K562 (cell line): ENCODE data around the gene PHTF1. TPM values are rescaled to one million over a fixed set of nuclear protein-coding genes. Genes with fewer than 3 reads are reported as not detected.
A peak's percentile ranks its signal among the peaks of the same experiment; 100 is the strongest.

Experiments
- CHCHD3 ChIP-seq: fragments of 250-450 bp; sonication (Bioruptor Pico); IDR thresholded peaks from 2 replicates; pipeline ENCODE4 v2.1.2; 2022; ENCODE audit warnings: mild to moderate bottlenecking
- CHD1 ChIP-seq: fragments of 200-600 bp; sonication (generic); IDR thresholded peaks from one replicate; pipeline ENCODE4 v1.6.1; 2012; ENCODE audit warnings: mild to moderate bottlenecking, moderate library complexity, low read length, inconsistent platforms
- DIDO1 ChIP-seq: fragments of 450-650 bp; IDR thresholded peaks from 2 replicates; pipeline ENCODE4 v1.6.1; 2016; ENCODE audit warnings: low read depth, missing biosample characterization, missing genetic modification characterization
- ELF1 ChIP-seq: fragments of 200-800 bp; sonication (Bioruptor generic); IDR thresholded peaks from 2 replicates; pipeline ENCODE4 v1.6.1; 2016; ENCODE audit warnings: missing genetic modification characterization, missing compliant biosample characterization
- FOXA3 ChIP-seq, 2 experiments: fragments of 450-650 bp in 1 of 2; sonication (generic) in 1 of 2; formaldehyde crosslinking; IDR thresholded peaks in 1 of 2; conservative IDR thresholded peaks in 1 of 2; 2 replicates each; pipeline versions ENCODE4 v1.4.0 to v1.8.0; 2020 to 2022; ENCODE audit warnings: mild to moderate bottlenecking in 2 of 2, missing genetic modification reagents in 1 of 2
- FOXJ3 ChIP-seq: sonication (generic); formaldehyde crosslinking; IDR thresholded peaks from 2 replicates; pipeline ENCODE4 v1.4.0; 2020; ENCODE audit warnings: mild to moderate bottlenecking, missing genetic modification reagents
- GABPA ChIP-seq: fragments of 200-800 bp; sonication (Bioruptor generic); conservative IDR thresholded peaks from 2 replicates; pipeline ENCODE4 v1.6.1; 2016; ENCODE audit warnings: low read depth, missing genetic modification characterization, missing compliant biosample characterization
- JUN ChIP-seq, 2 experiments: sonication (generic) in 1 of 2; formaldehyde crosslinking in 1 of 2; IDR thresholded peaks; 2 replicates each; pipeline versions ENCODE4 v1.6.1 to v1.8.0; 2012 to 2022; ENCODE audit warnings: borderline replicate concordance in 2 of 2, mild to moderate bottlenecking in 2 of 2, improper control_type of control experiment in 1 of 2, low read depth in 1 of 2, low read length in 1 of 2, missing genetic modification reagents in 1 of 2
- MCM2 ChIP-seq: fragments of 450-650 bp; IDR thresholded peaks from 2 replicates; pipeline ENCODE4 v1.6.1; 2017; ENCODE audit warnings: low read depth, mild to moderate bottlenecking
- NCOA6 ChIP-seq: fragments of 450-650 bp; IDR thresholded peaks from 2 replicates; pipeline ENCODE4 v1.6.1; 2017; ENCODE audit warnings: mild to moderate bottlenecking
- OTX1 ChIP-seq: fragments of 450-650 bp; formaldehyde crosslinking; IDR thresholded peaks from 2 replicates; pipeline ENCODE4 v1.4.0; 2022; ENCODE audit warnings: mild to moderate bottlenecking
- POLR3G ChIP-seq: IDR thresholded peaks from 2 replicates; pipeline ENCODE4 v1.6.1; 2011; ENCODE audit not compliant: insufficient read length, insufficient replicate concordance; ENCODE audit errors: extremely low read depth
- RBM34 ChIP-seq: fragments of 200-400 bp; formaldehyde crosslinking; IDR thresholded peaks from 2 replicates; pipeline ENCODE4 v1.6.1; 2018; ENCODE audit warnings: low read length, borderline replicate concordance; ENCODE audit not compliant: insufficient read depth
- SOX6 ChIP-seq: fragments of 450-650 bp; IDR thresholded peaks from 2 replicates; pipeline ENCODE4 v1.6.1; 2014; ENCODE audit warnings: mild to moderate bottlenecking
- STAT5A ChIP-seq: IDR thresholded peaks from 2 replicates; pipeline ENCODE4 v1.6.1; 2012; ENCODE audit warnings: low read length, inconsistent platforms, borderline replicate concordance
- WHSC1 ChIP-seq: IDR thresholded peaks from one replicate; pipeline ENCODE4 v1.6.1; 2012; ENCODE audit warnings: low read length, control low read depth, inconsistent platforms
- ZBTB7A ChIP-seq: IDR thresholded peaks from 2 replicates; pipeline ENCODE4 v1.6.1; 2011; ENCODE audit warnings: low read depth, mild to moderate bottlenecking, low read length, moderate library complexity, borderline replicate concordance; ENCODE audit not compliant: control insufficient read depth
- ZNF124 ChIP-seq: sonication (generic); formaldehyde crosslinking; IDR thresholded peaks from 2 replicates; pipeline ENCODE4 v1.8.1; 2022; ENCODE audit warnings: missing genetic modification reagents
- ZNF239 ChIP-seq: fragments of 250-450 bp; sonication (Bioruptor Pico); IDR thresholded peaks from 2 replicates; pipeline ENCODE4 v1.4.0; 2020; ENCODE audit warnings: mild to moderate bottlenecking
- ZNF445 ChIP-seq: fragments of 250-450 bp; sonication (Bioruptor Pico); IDR thresholded peaks from 2 replicates; pipeline ENCODE4 v1.4.0; 2020; ENCODE audit warnings: low read depth, mild to moderate bottlenecking, moderate library complexity
- ZNF561 ChIP-seq: fragments of 450-650 bp; formaldehyde crosslinking; conservative IDR thresholded peaks from 2 replicates; pipeline ENCODE4 v1.4.0; 2020; ENCODE audit warnings: mild to moderate bottlenecking, moderate library complexity
- ZNF699 ChIP-seq: fragments of 250-450 bp; sonication (Bioruptor Pico); IDR thresholded peaks from 2 replicates; pipeline ENCODE4 v1.8.0; 2021; ENCODE audit warnings: mild to moderate bottlenecking, moderate library complexity; ENCODE audit not compliant: insufficient replicate concordance
- polyA plus RNA-seq, 8 experiments: library from polyadenylated mRNA; depleted of rRNA in 4 of 8; stranded (reverse) in 5 of 8; unstranded in 3 of 8; fragments of >200 nt; fragmentation: Nextera tagmentation in 2 of 8; fragmentation: Illumina TruSeq in 1 of 8; extraction: Ambion mirVana in 2 of 8; extraction: Trizol in 1 of 8; gene quantifications; 2 replicates each; pipeline versions ENCODE4 v1.2.1 to v1.2.3, GENCODE V29; 2011 to 2014; ENCODE audit warnings: inconsistent platforms in 1 of 8, missing spikeins in 1 of 8
- total RNA-seq, 7 experiments: library from RNA; depleted of rRNA in 6 of 7; stranded (reverse); fragments of >200 nt in 6 of 7; fragmentation: Illumina TruSeq in 2 of 7; extraction: Trizol in 2 of 7; gene quantifications; 2 replicates each; pipeline versions ENCODE4 v1.2.1 to v1.2.3, GENCODE V29; 2011 to 2021; ENCODE audit warnings: low replicate concordance in 1 of 7
- TF ChIP-seq, protein P1 (sequence below): sonication (generic); formaldehyde crosslinking; IDR thresholded peaks from 2 replicates; pipeline ENCODE4 v1.8.1; 2022; ENCODE audit warnings: missing genetic modification reagents
- TF ChIP-seq, protein P2 (sequence below): fragments of 450-650 bp; IDR thresholded peaks from 2 replicates; pipeline ENCODE4 v1.6.1; 2016; ENCODE audit warnings: antibody characterized with exemption
- TF ChIP-seq, protein P3 (sequence below): fragments of 450-650 bp; conservative IDR thresholded peaks from 2 replicates; pipeline ENCODE4 v1.6.1; 2016; ENCODE audit warnings: missing genetic modification characterization, low read depth, mild to moderate bottlenecking, missing compliant biosample characterization, moderate library complexity

The PHTF1 gene
- total and polyA plus RNA-seq, 9 of the 15 experiments (the other 6 are each of a cell fraction or from before 2014, with no cell fraction given) = 8.4 to 36.2 (median 23.0) TPM

DNA sequence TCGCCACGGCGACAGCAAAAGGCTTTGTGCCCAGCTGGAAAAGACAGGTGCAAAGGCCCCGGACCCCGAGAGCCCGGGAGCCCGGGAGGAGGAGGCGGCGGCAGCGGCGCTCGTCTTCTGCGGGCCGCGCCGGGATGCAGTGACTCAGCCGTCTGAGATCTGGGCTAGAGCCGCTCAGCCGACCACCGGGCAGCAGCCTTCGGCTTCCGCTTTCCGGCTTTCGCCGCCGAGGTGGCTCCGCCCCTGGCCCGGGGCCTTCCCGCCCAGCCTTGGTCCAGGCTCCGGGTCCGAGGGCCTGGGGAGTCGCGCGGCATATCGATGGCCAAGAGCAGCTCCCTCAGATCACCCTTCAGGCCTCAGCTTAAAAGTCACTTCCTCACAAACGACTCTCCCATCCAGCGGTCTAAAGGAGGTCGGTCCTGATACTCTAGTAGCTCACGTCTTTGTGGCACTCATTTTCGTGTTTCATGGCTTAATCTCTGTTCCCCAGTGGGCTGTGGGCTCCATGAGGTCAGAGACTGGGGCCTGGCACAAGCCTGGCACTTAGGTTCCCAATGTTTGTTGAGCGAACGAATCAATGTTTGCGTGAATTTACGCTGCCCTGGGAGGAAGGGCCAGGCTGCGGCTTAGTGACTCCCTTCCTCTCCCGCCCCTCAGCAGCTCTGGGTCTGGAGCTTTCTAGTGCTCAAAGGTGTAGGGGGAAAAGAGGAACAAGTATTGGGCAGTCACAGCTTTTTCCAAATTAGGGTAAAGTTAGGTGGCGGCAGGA lies at the start of gene PHTF1 (continued):
- TF ChIP-seq RBM34 = no peak
- TF ChIP-seq JUN (IDR thresholded peaks at IDR 0.05; ENCODE audit: borderline replicate concordance, low read depth, low read length) = 0 out of 2 replicates have a peak, but pooled peaks have one; percentile 32
- peak; percentile 90; the same call in 1 of the 2 replicates for TF ChIP-seq JUN (CRISPR knock-in tag; IDR thresholded peaks at IDR 0.05; ENCODE audit: borderline replicate concordance)
- TF ChIP-seq, protein P1, sequence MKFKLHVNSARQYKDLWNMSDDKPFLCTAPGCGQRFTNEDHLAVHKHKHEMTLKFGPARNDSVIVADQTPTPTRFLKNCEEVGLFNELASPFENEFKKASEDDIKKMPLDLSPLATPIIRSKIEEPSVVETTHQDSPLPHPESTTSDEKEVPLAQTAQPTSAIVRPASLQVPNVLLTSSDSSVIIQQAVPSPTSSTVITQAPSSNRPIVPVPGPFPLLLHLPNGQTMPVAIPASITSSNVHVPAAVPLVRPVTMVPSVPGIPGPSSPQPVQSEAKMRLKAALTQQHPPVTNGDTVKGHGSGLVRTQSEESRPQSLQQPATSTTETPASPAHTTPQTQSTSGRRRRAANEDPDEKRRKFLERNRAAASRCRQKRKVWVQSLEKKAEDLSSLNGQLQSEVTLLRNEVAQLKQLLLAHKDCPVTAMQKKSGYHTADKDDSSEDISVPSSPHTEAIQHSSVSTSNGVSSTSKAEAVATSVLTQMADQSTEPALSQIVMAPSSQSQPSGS = no peak
- TF ChIP-seq, protein P2, sequence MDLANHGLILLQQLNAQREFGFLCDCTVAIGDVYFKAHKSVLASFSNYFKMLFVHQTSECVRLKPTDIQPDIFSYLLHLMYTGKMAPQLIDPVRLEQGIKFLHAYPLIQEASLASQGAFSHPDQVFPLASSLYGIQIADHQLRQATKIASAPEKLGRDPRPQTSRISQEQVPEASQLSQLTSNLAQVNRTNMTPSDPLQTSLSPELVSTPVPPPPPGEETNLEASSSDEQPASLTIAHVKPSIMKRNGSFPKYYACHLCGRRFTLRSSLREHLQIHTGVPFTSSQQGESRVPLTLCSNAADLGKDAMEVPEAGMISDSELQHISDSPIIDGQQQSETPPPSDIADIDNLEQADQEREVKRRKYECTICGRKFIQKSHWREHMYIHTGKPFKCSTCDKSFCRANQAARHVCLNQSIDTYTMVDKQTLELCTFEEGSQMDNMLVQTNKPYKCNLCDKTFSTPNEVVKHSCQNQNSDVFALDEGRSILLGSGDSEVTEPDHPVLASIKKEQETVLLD = no peak
- TF ChIP-seq CHD1 = peak; percentile 71
- TF ChIP-seq ZNF124 (CRISPR knock-in tag) = no peak
- no peak for TF ChIP-seq STAT5A
- TF ChIP-seq NCOA6 = no peak
- no peak for TF ChIP-seq WHSC1
- no peak for TF ChIP-seq FOXJ3
- no peak for TF ChIP-seq DIDO1 (tag)
- no peak for TF ChIP-seq ZNF561
- TF ChIP-seq ZBTB7A = peak; percentile 80; the same call in 1 of the 2 replicates
- TF ChIP-seq OTX1 = no peak
- TF ChIP-seq ELF1 (tag) = peak; percentile 88
- TF ChIP-seq POLR3G = no peak
- TF ChIP-seq ZNF239 (CRISPR knock-in tag) = no peak
- TF ChIP-seq MCM2 = no peak
- TF ChIP-seq GABPA (tag) = peak; percentile 84
- TF ChIP-seq FOXA3 (CRISPR knock-in tag; conservative IDR thresholded peaks at IDR 0.05 in 1 of 2, IDR thresholded peaks at IDR 0.05 in 1 of 2) = peak in 1 of 2 experiments; percentile 71; a peak in 2 of 4 replicates
- TF ChIP-seq ZNF699 (CRISPR knock-in tag) = no peak
- TF ChIP-seq CHCHD3 = no peak
- TF ChIP-seq SOX6 = no peak; the same call in 1 of the 2 replicates
- no peak for TF ChIP-seq ZNF445 (CRISPR knock-in tag)
- TF ChIP-seq, protein P3, sequence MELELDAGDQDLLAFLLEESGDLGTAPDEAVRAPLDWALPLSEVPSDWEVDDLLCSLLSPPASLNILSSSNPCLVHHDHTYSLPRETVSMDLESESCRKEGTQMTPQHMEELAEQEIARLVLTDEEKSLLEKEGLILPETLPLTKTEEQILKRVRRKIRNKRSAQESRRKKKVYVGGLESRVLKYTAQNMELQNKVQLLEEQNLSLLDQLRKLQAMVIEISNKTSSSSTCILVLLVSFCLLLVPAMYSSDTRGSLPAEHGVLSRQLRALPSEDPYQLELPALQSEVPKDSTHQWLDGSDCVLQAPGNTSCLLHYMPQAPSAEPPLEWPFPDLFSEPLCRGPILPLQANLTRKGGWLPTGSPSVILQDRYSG = 0 out of 2 replicates have a peak, but pooled peaks have one; percentile 36
